HG03520 (cell line): ENCODE measurements around the gene CDH4.

ENCODE experiments used
- ATAC-seq: cut with Tn5 transposase; IDR thresholded peaks from one replicate; pipeline ENCODE4 v1.9.1; 2021; ENCODE audit warnings: mild to moderate bottlenecking, moderate library complexity; ENCODE audit not compliant: unreplicated experiment

The CDH4 gene

DNA sequence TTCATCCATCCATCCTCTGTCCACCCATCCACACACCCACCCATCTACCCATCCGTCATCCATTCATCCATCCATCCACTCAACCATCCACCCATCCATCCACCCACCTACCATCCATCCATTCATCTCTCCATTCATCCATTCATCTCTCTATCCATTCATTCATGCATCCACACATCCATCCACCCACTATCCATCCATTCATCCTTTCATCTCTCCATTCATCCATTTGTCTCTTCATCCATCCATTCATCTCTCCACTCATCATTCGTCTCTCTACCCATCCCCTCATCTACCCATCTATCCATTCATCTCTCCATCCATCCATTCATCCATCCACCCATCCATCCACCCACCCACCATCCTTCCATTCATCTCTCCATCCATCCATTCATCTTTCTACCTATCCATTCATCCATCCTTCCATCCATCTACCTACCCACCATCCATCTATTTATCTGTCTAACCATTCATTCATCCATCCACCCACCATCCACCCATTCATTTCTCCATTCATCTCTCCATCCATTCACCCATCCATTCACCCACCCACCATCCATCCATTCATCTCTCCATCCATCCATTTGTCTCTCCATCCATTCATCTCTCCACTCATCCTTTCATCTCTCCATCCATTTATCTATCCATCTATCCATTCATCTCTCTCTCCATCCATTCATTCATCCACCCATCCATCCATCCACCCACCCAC is 538.2 kb downstream of the CDH4 start:
- no peak for ATAC-seq

DNA sequence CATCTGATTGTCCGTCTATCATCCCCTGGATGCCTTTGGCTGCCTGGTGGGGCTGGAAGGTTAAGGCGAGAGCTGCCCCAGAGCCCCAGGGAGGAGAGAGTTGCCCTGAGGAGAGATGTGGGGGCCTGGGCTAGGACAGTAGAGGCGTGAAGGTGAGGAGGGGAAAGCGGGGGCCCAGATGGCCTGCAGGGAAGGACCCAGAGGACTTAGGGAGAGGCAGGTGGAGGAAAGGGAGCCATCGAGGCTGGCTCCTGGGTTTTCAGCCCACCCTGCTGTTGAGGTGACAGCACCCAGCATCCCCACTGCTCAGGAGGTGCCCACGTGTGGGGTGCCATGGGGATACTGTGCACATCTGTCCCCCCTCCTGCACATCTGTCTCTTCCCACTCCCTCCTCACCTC is 539.9 kb downstream of the CDH4 start:
- no peak for ATAC-seq

DNA sequence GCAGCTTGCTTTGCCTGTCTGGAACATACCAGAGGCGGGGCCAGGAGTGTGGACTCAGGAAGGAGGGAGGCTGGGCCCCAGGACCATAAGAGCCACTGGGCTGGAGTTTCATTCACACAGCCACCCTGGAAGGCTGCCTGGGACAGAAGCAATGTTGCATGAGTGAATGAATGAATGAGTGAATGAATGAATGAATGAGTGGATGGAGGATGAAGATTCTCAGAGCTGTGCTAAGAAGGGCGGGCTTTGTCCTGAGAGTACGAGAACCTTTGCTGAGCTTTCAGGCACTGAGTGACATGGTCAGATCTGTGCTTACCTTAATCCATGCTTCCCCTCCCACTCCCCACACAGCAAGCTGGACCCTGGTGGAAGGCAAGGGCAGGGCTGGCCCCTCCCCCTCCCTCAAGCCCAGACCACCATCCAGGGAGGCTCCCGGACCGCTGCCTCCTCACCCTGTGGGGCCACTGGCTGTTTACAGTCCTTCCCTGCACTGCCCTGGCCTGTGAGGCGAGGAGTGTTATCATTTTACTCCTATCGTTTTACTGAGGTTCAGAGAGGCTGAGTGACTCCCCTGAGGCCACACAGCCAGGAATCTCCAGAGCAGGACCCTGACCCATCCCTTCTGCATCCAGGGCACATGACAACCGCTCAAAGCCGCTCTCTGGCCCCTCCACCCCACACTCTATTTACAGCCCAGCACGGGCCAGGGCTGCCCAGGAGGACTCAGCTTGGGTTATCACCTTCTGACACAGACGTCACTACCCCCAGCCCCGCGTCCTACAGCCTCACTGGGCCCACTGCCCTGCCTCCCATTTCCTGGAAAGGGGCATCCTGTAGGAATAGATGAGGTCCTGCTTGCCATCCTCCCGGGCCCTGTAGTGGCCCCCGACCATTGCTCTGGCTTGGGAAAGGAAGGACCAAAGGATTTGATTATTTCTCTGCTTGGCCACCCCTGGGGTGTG is 543.9 kb downstream of the CDH4 start:
- no peak for ATAC-seq

DNA sequence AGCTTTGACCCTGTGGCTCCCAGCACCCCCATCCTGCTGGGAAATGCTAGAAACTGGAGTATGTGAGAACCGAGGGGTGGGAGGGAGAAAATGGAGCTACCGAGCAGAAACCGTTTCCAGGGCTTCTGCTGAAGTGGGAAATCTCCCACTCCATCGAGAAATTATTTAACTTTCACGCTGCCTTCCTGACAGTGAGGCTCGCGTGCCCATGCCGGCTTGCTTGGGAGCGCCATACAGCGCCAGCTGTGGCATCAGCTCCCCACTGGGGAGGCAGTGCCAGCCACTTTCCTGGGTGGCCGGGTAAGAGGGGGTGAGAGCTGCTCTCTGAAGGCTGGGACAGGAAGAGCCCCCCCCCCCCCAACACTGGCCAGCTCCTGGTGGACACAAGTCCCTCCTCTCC is 544.7 kb downstream of the CDH4 start:
- ATAC-seq = no peak

DNA sequence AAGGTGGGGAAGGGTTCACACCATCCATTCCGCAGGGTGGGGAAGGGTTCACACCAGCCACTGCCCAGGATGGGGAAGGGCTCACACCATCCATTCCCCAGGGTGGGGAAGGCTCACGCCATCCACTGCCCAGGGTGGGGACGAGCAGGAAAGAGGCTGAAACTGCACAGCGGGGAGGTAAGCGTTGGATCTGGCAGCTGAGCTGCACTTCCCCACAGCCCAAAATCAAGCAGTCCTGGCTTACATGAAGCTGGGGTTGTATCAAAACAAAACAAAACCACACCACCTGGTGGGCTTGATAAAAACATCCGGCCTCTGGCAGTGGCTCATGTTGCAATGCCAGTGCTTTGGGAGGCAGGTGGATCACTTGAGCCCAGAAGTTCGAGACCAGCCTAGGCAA is 545.1 kb downstream of the CDH4 start:
- ATAC-seq = no peak

DNA sequence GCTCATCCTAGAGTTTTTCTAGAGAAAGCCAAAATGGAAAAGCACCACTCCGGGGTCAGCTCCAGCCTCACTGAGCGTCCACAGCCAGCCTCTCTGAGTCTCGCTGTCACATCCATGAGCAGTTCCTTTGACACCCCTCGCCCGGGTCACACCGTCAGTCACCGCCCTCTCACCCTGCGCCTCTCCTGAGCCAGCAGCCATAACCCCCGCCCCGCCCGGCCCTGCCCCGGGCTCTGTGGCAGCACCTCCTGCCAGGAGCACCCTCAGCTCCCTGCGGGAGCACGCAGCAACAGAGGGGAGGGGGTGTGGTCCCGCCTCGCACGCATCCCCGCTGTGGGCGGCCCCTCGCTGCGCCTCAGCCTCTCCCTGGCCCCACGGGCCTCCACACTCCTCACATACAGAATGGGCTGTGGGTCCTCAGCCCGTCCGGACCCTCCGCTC is 545.9 kb downstream of the CDH4 start:
- ATAC-seq = no peak

DNA sequence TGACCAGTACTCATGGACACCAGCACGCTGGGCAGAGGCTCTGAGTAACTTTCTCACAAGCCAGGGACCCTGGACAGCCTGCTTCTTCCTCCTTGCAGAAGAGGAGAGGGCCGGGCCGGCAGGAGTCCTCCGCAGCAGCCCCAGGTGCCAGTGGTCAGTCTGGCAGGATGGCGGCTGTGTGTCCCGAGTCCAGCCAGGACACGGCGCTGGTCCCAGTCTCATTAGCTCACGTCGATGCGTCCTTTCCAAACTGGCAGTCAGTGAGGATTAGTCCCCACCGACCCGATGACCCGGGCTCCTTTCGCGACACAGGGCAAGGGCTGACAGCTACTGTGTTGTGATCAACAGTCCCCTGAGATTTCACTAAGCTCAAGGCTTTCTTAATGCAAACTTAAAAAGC is 546.6 kb downstream of the CDH4 start:
- no peak for ATAC-seq

DNA sequence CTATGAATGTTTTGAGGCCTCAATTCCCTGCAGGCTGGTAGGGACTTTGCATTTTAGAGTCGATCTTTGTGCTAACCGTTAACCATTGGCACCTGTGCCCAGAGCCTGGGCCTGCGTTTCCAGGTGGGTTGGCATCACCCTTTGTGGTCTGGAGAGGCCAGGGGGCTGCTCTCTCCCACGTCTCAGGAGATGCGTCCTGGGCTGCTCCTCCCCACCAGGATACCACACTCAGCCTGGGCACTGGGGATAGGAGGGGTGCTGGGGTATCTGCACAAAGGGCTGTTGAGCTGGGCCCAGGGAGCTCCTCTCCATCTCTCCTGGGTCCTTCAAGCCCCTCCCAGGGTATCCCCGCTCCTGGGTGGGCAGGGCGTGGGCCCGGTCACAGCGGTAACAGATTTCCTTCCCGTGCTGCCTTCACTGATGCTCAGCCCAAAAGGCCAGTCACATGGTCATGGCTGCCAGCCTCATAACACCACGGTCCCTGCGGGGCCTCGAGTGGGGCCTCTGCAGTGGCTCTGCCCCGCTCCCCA is 547.4 kb downstream of the CDH4 start:
- no peak for ATAC-seq

DNA sequence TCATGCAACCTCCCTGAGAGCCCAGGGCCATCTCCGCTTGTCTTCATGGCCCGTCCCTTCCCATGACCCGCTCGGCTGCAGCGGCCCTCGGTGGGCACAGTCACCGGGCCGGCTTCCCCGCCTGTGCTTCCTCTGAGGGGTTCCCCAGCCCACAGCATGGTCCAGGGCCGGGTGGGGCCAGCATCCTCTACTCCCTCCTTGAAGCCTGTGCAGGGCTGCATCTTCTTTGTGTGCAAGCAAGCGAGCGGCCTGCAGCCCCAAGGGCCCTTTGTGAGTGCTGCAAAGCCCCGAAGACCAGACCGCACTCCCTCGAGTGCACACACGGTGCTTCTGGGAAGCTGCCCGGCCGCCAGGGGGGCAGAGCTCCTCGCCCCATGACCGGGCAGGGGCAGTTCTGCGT is 547.9 kb downstream of the CDH4 start:
- no peak for ATAC-seq

DNA sequence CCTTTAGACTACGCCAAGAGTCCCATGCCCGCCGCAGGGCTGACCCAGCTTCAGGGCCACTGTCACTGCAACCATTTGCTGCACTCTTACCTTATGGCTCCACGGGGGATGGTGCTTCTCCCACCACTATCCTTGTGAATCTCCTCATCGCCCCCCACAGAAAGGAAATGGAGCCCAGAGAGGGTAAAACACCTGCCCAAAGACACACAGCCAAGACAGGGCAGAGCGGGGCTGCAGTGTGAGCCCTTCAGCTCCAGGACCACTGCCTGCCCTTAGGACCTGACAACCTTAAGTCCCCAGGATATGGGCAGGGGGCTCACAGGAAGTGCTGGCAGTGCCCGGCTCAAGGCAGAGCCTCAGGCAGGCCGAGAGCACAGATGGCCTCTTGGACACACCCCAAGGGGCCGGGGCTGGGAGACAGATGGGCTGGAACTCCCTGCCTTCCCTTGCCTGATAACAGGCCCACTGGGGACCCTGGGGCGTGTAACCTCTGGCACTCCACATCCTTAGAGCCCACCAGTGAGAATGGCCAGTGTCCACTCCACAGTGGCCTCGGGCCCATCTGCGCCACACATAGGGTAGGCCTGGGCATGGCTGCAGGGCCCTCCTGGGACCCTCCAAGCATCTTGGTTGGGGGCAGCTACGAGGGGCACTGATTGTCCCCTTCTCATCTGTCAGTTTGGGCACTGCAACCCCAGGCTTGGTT is 548.5 kb downstream of the CDH4 start:
- no peak for ATAC-seq

DNA sequence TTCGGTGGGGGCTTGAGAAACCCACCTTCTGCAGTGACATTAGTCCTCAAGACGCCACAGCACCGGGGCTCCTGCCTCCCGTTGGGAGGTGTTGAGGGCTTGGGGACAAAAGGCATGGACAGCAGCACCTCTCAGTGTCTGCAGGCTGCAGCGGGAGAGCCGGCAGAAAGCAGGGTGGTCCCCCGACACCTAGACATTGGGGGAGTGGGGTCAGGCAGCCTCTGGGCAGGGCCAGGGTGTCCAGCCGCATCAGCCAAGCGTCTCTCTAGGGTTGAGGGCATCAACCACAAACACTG is 549.0 kb downstream of the CDH4 start:
- no peak for ATAC-seq

DNA sequence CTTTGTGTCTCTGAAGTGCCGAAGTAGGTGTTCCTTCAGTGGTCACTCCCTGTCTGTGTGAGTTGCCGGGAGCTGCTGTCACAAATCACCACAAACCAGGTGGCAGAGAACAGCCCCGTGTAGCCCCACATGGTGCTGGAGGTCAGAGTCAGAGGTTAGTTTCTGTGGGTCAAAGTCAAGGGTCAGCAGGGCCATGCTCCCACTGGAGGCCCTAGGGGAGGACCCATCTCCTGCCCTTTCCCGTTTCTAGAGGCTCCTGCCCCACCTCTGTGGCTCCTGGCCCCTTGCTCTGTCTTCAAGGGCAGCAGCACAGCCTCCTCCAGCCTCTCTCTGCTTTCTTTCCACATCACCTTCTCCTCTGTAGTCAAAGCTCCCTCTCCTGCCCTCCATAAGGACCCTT is 549.4 kb downstream of the CDH4 start:
- ATAC-seq = no peak

DNA sequence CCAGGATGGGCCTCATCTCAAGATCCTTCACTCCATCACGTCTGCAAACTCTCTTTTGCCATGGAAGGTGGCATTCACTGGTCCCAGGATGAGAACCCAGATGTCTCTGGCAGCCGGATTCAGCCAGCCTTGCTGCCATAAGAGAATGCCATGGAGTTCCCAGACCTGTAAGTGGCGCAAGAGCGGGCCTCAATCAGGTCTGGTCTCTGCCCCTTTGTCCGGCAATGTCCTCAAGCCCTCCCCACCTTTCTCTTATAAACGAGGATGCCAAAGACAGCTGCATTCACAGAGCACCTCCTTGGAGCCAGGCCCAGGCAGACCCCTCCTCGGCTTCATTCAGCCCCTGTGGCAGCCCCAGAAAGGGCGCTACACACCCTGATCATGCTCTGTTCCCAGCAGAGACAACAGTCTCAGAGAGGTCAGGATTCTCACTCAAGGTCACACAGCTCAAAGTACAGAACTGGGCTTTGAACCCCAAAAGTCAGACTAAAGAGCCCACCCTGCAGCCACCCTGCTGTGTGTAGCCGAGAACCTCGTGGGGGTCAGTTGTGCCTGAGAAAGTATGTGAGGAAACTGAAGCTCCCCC is 549.9 kb downstream of the CDH4 start:
- ATAC-seq = no peak

DNA sequence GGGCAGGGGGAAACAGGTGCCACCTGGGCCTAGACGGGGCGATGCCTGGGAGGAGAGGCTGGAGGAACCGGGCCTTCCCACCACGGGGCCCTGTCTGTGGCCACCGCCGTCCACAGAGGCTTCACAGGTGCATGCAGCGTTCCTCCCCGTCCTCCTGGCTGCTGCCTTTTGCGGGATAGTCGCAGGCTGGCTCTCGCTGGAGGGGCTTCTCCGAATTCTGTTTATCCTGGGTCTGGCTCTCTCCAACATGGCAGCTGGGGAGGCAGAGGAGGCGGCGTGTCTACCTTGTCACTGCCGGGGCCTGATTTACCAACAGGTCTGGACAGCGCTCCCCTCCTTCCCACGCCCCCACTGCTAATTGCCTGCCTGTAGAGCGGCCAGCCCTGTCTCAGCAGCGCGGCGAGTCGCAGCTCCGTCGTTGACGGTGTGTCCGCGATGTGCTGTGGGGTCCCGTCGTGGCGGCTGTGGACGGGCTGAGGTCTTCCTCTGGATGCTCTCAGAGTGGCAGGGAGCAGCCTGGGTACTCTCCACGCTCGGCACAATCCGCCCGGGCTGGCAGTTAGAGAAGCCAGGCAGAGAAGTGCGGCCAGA is 550.8 kb downstream of the CDH4 start:
- ATAC-seq = no peak

DNA sequence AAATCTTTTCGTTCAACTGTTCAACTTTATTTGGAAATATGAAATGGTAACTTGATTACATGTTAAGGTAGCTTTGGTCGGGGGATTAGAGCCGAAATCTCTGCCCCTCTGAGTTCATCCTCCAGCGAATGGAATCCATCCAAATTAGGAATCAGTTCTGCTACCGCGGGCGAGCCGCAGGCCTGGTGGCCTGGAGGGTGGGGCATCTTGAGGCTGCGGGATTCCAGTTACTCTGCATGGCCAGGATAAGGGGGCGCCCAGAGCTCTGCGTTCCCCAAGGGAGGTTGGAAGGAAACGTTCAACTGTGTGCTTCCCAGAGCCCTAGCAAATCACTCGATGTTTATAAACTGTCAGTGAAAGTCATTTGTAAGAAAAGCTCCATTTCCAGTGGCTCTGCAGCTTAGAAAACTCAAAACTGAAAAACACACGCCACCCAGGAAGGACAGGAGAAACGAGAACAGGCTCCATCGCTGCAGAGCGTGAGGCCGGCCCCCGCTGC is 551.4 kb downstream of the CDH4 start:
- no peak for ATAC-seq

DNA sequence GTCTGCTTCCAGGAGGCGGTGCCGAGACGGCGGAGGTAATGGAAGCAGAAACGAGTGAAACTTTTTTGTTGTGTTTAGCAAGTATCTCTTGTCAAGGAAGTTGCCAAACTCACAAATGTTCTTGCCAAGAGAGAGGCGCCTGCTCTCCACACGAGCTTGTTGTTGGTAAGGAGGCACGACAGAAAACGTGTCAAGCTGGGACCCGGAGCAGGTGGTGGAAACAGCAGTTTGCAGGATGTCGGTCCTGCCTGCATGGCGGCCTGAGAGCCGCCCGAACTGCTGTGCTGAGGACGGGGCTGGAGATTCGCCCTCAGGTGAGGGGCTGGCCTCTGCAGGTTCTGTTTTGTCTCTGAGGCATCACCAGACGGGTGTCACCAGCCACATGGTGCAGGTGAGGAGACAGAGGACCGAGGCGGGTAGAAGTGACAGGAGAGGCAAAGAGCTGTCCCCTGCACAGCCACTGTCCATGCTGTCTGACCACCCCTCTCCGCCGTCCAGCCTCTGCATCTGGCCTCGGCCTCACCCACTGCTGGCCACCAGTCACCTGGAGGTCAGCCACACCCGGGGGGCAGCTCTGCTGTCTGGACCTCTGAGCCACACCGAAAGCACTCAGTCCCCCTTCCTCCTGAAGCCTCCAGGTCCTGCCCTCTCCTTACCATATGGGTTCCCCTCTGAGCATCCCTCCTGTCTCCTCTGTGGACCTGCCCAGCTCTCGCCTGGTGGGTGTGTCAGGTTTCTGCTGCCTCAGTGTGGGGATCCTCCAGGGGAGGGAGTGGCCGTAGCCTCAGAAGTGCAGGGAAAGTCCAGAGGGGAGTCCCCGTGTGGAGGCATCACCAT is 552.1 kb downstream of the CDH4 start:
- ATAC-seq = no peak

DNA sequence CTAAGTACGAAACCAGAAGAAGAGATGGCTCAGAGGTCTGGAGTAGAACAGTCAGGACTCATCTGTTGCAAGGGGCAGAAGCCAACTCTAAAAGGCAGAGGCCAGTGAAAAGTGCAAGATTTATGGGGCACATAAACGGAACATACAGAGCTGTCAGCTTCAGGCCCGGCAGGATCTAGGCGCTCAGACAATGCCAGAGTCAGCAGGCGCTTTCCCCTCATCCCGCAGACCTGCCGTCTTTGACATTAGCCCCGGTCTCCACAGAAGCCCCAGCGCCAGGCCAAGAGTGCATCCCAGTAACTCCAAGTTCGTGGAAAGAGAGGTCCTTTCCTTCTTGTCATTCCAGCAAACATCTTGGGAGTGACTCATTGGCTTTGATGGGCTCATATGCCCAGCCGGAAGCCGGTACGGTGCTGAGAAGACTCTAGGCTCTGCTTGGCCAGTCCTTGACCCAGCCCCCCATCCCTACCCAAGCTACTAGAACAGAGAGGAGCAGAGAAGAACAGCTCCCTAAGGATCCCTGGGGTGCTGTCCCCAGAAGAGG is 552.8 kb downstream of the CDH4 start:
- no peak for ATAC-seq

DNA sequence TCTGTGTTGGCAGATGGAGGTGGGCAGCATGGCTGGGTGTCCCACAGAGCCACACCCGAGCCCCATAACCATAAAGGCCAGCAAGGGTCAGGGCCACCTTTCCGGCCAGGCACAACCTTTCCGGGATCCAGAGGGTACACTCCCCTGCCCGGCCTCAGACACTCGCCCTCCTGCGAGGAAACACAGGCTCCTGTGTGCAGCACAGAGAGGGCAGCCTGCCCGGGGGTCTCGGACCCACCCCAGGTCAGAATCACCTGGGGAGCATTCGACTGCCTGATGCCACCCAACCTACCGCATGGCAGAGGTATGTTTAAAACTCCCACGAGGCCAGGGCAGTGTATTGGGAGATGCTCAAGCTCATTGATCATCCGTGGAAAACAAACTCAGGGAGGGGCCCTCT is 553.3 kb downstream of the CDH4 start:
- no peak for ATAC-seq

DNA sequence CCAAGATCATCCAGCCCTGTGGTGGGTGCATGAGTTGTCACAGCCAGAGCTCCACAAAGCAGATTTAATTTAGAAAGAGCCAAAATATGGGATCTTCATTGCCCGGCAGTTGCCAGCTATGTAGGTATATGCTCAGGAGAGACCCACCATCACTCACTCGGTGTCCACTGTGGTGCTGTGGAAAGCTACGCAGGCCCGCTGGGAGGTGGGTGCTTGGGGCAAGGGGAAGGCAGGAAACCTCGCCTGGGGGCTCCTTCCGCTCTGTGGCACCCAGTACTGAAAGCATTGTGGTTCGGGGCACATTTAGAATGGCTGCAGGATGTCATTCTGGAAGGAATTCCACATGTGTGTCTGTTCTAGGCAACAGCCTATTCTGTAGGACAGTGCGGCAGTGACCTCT is 553.7 kb downstream of the CDH4 start:
- no peak for ATAC-seq
